ENCODE results near the gene ATL3.

- TF ChIP-seq CTCF (IDR thresholded peaks at IDR 0.05; ENCODE audit: poor library complexity, severe bottlenecking) (no peak), POLR2AphosphoS5 (IDR thresholded peaks at IDR 0.05) (no peak), SMC3 (conservative IDR thresholded peaks at IDR 0.05; ENCODE audit: poor library complexity) (no peak), REST (IDR thresholded peaks at IDR 0.05; ENCODE audit: borderline replicate concordance) (no peak), EP300 (conservative IDR thresholded peaks at IDR 0.05; ENCODE audit: poor library complexity, severe bottlenecking) (no peak), EZH2 (IDR thresholded peaks at IDR 0.05; ENCODE audit: borderline replicate concordance, insufficient read depth, low read length, poor library complexity, severe bottlenecking) (no peak)
Measured at GRCh38 chr11:63687845-63688244, 16.7 kb upstream of the ATL3 start.

All from neural cell (in vitro differentiated cells).